Measurements from ENCODE around the gene ARPC3. TPM values are rescaled to one million over a fixed set of nuclear protein-coding genes. Genes with fewer than 3 reads are reported as not detected.

ARPC3 gene
- total and polyA plus RNA-seq, 10 of the 15 experiments (the other 5 are each of a cell fraction or from before 2014, with no cell fraction given), result 81.6 to 890 (median 564) TPM

DNA sequence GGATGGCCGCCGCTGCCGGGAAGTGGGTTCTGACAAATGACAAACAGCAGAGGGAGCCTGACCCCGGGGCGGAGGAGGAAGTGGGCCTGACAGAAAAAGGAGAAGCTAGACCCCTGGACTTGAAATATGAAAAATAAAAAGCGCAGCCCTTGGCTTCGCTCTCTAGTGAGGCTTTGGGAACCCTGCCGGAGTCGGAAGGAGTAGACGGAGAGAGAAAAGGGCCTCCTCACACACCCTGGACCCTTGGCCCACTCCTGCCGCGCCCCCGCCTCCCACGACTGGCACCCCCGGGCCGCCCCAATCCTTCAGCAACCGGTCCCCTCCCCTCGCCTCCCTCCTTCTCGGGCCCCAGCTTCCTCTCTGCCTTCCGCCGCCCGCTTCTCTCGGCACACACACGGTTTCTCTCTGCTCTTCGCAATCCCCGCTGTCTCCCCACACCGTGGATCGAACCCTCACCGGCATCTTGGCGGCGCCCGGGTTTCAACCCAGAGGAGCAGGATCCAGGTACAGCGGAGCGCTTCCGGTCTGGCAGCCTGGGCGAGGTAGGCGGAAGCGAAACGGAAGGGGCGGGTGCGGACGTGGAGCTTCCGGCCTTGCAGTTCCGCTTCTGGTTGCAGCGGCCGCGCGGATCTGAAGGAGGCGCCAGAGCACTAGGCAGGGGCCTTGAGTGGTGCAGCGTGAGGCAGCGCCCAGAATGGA is at the start of gene ARPC3 (continued):
- TF ChIP-seq, protein P1, sequence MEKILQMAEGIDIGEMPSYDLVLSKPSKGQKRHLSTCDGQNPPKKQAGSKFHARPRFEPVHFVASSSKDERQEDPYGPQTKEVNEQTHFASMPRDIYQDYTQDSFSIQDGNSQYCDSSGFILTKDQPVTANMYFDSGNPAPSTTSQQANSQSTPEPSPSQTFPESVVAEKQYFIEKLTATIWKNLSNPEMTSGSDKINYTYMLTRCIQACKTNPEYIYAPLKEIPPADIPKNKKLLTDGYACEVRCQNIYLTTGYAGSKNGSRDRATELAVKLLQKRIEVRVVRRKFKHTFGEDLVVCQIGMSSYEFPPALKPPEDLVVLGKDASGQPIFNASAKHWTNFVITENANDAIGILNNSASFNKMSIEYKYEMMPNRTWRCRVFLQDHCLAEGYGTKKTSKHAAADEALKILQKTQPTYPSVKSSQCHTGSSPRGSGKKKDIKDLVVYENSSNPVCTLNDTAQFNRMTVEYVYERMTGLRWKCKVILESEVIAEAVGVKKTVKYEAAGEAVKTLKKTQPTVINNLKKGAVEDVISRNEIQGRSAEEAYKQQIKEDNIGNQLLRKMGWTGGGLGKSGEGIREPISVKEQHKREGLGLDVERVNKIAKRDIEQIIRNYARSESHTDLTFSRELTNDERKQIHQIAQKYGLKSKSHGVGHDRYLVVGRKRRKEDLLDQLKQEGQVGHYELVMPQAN (conservative IDR thresholded peaks at IDR 0.05), result no peak
- TF ChIP-seq HDAC2 (IDR thresholded peaks at IDR 0.05) (no peak), ZNF217 (IDR thresholded peaks at IDR 0.05) (no peak), MXI1 (IDR thresholded peaks at IDR 0.05; ENCODE audit: low read depth, low read length) (no peak; the same call in 1 of the 2 replicates), JUNB (IDR thresholded peaks at IDR 0.05) (no peak), KLF5 (IDR thresholded peaks at IDR 0.05; ENCODE audit: partially characterized antibody) (peak; percentile 62), SMAD1 (IDR thresholded peaks at IDR 0.05; ENCODE audit: low read depth, partially characterized antibody) (peak; percentile 45), LARP7 (IDR thresholded peaks at IDR 0.05) (peak; percentile 57), IKZF2 (IDR thresholded peaks at IDR 0.05) (peak; percentile 47 to 54; a peak in 2 of 4 replicates), TBL1XR1 (IDR thresholded peaks at IDR 0.05; ENCODE audit: low read depth, low read length) (peak; percentile 67), ZNF622 (IDR thresholded peaks at IDR 0.05) (no peak), NR2F1 (conservative IDR thresholded peaks at IDR 0.05) (0 out of 2 replicates have a peak, but pooled peaks have one; percentile 13), RUNX3 (IDR thresholded peaks at IDR 0.05; ENCODE audit: low read length) (peak; percentile 59), NFYA (IDR thresholded peaks at IDR 0.05; ENCODE audit: borderline replicate concordance, low read depth, low read length) (no peak), POLR2A (IDR thresholded peaks at IDR 0.05; ENCODE audit: low read depth, low read length) (peak; percentile 90)
- TF ChIP-seq, protein P2, sequence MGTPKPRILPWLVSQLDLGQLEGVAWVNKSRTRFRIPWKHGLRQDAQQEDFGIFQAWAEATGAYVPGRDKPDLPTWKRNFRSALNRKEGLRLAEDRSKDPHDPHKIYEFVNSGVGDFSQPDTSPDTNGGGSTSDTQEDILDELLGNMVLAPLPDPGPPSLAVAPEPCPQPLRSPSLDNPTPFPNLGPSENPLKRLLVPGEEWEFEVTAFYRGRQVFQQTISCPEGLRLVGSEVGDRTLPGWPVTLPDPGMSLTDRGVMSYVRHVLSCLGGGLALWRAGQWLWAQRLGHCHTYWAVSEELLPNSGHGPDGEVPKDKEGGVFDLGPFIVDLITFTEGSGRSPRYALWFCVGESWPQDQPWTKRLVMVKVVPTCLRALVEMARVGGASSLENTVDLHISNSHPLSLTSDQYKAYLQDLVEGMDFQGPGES (IDR thresholded peaks at IDR 0.05), result no peak
- TF ChIP-seq, protein P3, sequence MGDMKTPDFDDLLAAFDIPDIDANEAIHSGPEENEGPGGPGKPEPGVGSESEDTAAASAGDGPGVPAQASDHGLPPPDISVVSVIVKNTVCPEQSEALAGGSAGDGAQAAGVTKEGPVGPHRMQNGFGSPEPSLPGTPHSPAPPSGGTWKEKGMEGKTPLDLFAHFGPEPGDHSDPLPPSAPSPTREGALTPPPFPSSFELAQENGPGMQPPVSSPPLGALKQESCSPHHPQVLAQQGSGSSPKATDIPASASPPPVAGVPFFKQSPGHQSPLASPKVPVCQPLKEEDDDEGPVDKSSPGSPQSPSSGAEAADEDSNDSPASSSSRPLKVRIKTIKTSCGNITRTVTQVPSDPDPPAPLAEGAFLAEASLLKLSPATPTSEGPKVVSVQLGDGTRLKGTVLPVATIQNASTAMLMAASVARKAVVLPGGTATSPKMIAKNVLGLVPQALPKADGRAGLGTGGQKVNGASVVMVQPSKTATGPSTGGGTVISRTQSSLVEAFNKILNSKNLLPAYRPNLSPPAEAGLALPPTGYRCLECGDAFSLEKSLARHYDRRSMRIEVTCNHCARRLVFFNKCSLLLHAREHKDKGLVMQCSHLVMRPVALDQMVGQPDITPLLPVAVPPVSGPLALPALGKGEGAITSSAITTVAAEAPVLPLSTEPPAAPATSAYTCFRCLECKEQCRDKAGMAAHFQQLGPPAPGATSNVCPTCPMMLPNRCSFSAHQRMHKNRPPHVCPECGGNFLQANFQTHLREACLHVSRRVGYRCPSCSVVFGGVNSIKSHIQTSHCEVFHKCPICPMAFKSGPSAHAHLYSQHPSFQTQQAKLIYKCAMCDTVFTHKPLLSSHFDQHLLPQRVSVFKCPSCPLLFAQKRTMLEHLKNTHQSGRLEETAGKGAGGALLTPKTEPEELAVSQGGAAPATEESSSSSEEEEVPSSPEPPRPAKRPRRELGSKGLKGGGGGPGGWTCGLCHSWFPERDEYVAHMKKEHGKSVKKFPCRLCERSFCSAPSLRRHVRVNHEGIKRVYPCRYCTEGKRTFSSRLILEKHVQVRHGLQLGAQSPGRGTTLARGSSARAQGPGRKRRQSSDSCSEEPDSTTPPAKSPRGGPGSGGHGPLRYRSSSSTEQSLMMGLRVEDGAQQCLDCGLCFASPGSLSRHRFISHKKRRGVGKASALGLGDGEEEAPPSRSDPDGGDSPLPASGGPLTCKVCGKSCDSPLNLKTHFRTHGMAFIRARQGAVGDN (IDR thresholded peaks at IDR 0.05), result no peak
- TF ChIP-seq, protein P4, sequence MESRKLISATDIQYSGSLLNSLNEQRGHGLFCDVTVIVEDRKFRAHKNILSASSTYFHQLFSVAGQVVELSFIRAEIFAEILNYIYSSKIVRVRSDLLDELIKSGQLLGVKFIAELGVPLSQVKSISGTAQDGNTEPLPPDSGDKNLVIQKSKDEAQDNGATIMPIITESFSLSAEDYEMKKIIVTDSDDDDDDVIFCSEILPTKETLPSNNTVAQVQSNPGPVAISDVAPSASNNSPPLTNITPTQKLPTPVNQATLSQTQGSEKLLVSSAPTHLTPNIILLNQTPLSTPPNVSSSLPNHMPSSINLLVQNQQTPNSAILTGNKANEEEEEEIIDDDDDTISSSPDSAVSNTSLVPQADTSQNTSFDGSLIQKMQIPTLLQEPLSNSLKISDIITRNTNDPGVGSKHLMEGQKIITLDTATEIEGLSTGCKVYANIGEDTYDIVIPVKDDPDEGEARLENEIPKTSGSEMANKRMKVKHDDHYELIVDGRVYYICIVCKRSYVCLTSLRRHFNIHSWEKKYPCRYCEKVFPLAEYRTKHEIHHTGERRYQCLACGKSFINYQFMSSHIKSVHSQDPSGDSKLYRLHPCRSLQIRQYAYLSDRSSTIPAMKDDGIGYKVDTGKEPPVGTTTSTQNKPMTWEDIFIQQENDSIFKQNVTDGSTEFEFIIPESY (IDR thresholded peaks at IDR 0.05), result no peak
- TF ChIP-seq, protein P5, sequence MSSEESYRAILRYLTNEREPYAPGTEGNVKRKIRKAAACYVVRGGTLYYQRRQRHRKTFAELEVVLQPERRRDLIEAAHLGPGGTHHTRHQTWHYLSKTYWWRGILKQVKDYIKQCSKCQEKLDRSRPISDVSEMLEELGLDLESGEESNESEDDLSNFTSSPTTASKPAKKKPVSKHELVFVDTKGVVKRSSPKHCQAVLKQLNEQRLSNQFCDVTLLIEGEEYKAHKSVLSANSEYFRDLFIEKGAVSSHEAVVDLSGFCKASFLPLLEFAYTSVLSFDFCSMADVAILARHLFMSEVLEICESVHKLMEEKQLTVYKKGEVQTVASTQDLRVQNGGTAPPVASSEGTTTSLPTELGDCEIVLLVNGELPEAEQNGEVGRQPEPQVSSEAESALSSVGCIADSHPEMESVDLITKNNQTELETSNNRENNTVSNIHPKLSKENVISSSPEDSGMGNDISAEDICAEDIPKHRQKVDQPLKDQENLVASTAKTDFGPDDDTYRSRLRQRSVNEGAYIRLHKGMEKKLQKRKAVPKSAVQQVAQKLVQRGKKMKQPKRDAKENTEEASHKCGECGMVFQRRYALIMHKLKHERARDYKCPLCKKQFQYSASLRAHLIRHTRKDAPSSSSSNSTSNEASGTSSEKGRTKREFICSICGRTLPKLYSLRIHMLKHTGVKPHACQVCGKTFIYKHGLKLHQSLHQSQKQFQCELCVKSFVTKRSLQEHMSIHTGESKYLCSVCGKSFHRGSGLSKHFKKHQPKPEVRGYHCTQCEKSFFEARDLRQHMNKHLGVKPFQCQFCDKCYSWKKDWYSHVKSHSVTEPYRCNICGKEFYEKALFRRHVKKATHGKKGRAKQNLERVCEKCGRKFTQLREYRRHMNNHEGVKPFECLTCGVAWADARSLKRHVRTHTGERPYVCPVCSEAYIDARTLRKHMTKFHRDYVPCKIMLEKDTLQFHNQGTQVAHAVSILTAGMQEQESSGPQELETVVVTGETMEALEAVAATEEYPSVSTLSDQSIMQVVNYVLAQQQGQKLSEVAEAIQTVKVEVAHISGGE (CRISPR knock-in tag; IDR thresholded peaks at IDR 0.05), result peak; percentile 10; the same call in 1 of the 2 replicates

All from GM12878 (cell line).